H1 (cell line): ENCODE measurements around the gene RPS6KA5. TPM values are rescaled to one million over a fixed set of nuclear protein-coding genes. Genes with fewer than 3 reads are reported as not detected.

Experiments
- CBX8 ChIP-seq: fragments of 300-800, 300-1000 bp; sonication (generic); IDR thresholded peaks from 2 replicates; pipeline ENCODE4 v1.7.1; 2016; ENCODE audit warnings: low read depth, low read length, borderline replicate concordance
- CTCF ChIP-seq, 3 experiments: IDR thresholded peaks; 1 replicate in 2 of 3; 2 replicates in 1 of 3; pipeline versions ENCODE4 v1.5.1 to v1.6.1; 2011; ENCODE audit warnings: low read length in 3 of 3, mild to moderate bottlenecking in 3 of 3, inconsistent platforms in 2 of 3, low read depth in 1 of 3, moderate library complexity in 1 of 3; ENCODE audit not compliant: insufficient read depth in 1 of 3; ENCODE audit errors: control extremely low read depth in 1 of 3
- EGR1 ChIP-seq: IDR thresholded peaks from 2 replicates; pipeline ENCODE4 v1.6.1; 2011; ENCODE audit warnings: low read depth, low read length, borderline replicate concordance
- KDM4A ChIP-seq: IDR thresholded peaks from one replicate; pipeline ENCODE4 v1.7.1; 2012; ENCODE audit warnings: low read depth, mild to moderate bottlenecking, moderate library complexity, low read length, inconsistent platforms; ENCODE audit not compliant: severe bottlenecking
- POU5F1 ChIP-seq: IDR thresholded peaks from 2 replicates; pipeline ENCODE4 v1.6.1; 2011; ENCODE audit warnings: low read depth, mild to moderate bottlenecking, low read length, moderate library complexity
- SAP30 ChIP-seq: fragments of 300-600 bp; sonication (generic); IDR thresholded peaks from 2 replicates; pipeline ENCODE4 v1.7.1; 2012; ENCODE audit warnings: low read length, moderate library complexity, mild to moderate bottlenecking, inconsistent platforms; ENCODE audit not compliant: insufficient read depth, insufficient replicate concordance
- SP4 ChIP-seq: IDR thresholded peaks from 2 replicates; pipeline ENCODE4 v1.6.1; 2012; ENCODE audit warnings: low read length, inconsistent platforms
- TCF12 ChIP-seq: IDR thresholded peaks from 2 replicates; pipeline ENCODE4 v1.6.1; 2011; ENCODE audit warnings: low read depth, mild to moderate bottlenecking, low read length
- polyA plus RNA-seq, 7 experiments: library from polyadenylated mRNA; depleted of rRNA in 3 of 7; stranded (reverse) in 5 of 7; unstranded in 2 of 7; fragments of >200 nt in 5 of 7; fragments of 200-250 nt in 2 of 7; gene quantifications; 1 replicate in 5 of 7; 2 replicates in 1 of 7; 4 replicates in 1 of 7; pipeline versions ENCODE4 v1.2.1 to v1.2.3, GENCODE V29; 2011 to 2013; ENCODE audit warnings: missing spikeins in 2 of 7, mixed read lengths in 2 of 7
- total RNA-seq: library from RNA; stranded (reverse); fragmentation: NEBNext Ultra II Directional; extraction: Animal tissue kit (Norgen Biotek cat#: 25700); gene quantifications from 2 replicates; pipeline ENCODE4 v1.2.1, GENCODE V29; 2021

Gene RPS6KA5
- total and polyA plus RNA-seq, 2 of the 8 experiments (the other 6 are each of a cell fraction or from before 2014, with no cell fraction given) = 0.85 to 3.1 TPM

GRCh38 chr14:90807060-90807459 is 253.4 kb downstream of the RPS6KA5 start (continued):
- TF ChIP-seq POU5F1 (no peak), SAP30 (no peak), EGR1 (no peak), SP4 (no peak), CTCF (IDR thresholded peaks at IDR 0.05; ENCODE audit: control extremely low read depth in 1 of 3, insufficient read depth in 1 of 3, low read depth in 1 of 3, low read length in 3 of 3) (no peak), CBX8 (no peak), TCF12 (no peak), KDM4A (no peak)
- TF ChIP-seq, all 59 proteins: peak for 0
